Posterior vena cava (tissue), 2 donors: ENCODE results near the gene CAPN3. TPM values are rescaled to one million over a fixed set of nuclear protein-coding genes. Genes with fewer than 3 reads are reported as not detected.

ENCODE experiments used
- DNase-seq: peaks from one replicate; pipeline ENCODE4 v3.0.0-alpha.2; 2020; ENCODE audit warnings: low spot score
- intact Hi-C, 2 donors: fragments of 100-400 bp; cut with DNase I; formaldehyde crosslinking; loops; one replicate each; pipeline versions ENCODE4 v1.14.1 to v1.14.2; 2022 to 2023
- total RNA-seq, 2 donors: library from RNA; stranded (reverse); fragmentation: NEBNext Ultra II Directional; extraction: Animal tissue kit (Norgen Biotek cat#: 25700); gene quantifications; one replicate each; pipeline ENCODE4 v1.2.1, GENCODE V29; 2021
- donor health status: DM: yes; HTN: yes; CAD: no.
- donor health status: DM: yes; HTN: yes; CAD: no.

CAPN3 gene
- total RNA-seq, 2 donors from 2014 or later, result 7.6 to 11.8 TPM

DNA sequence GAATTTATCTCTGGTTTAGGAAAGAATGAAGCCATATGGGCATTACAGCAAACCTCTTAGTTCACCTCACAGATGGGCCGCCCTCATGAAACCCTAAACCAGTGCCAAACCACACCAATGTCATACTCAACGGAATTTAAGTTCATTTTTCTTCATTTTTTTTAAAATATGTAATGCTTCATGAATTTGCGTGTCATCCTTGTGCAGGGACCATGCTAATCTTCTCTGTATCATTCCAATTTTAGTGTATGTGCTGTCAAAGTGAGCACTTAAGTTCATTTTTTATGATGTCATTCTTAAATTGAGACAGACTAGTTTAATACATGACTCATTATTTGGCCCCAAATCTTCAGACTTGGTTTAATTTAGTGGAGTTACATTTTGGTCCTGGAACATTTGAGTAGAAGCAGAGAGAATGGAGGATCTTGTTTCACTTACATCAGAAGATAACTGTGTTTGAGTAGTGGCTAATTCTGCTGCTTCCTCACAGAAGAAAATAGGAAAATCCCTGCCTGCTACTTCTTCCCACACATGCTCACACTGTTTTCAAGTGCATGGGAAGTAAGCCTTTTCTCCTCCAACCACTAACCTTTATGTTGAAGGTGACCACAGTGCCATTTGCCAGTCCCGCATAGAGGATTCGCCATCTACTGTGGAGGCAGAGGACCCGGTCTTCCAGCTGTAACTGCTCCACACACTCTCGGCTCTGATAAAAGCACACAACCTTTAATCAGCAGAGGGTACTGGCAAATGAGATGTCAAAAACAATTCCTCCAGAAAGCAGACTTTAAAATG is 68.3 kb downstream of the CAPN3 start:
- intact Hi-C loops, result no loop called here
- DNase-seq, result no peak

- intact Hi-C loops, result no loop called here
- no peak for DNase-seq
Measured at GRCh38 chr15:42444415-42445063, 85.2 kb downstream of the CAPN3 start.

DNA sequence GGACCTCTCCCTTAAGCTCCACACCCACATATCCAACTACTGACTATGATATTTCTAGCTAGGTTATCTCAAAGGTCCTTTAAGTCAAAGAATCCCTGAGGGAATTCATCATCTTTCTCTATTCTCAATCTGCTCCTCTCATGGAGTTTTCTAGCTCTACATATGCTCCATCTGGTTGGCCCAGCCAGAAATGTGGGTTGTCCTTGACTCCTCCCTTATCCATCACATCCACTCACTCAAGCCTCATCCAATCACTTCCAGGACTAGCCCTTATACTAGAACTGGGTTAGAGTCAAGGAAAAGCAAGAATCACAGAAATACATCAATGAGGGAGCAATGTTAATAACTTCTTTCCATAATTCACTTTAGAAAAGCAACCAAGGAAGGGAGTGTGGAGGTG is 86.2 kb downstream of the CAPN3 start:
- intact Hi-C loops, result no loop called here
- DNase-seq, result no peak

- no peak for DNase-seq
- intact Hi-C loops, result no loop called here
Measured at GRCh38 chr15:42447599-42447998, 88.3 kb downstream of the CAPN3 start.

- intact Hi-C loops, result no loop called here
- DNase-seq, result no peak
Measured at GRCh38 chr15:42448281-42448680, 89.0 kb downstream of the CAPN3 start.

DNA sequence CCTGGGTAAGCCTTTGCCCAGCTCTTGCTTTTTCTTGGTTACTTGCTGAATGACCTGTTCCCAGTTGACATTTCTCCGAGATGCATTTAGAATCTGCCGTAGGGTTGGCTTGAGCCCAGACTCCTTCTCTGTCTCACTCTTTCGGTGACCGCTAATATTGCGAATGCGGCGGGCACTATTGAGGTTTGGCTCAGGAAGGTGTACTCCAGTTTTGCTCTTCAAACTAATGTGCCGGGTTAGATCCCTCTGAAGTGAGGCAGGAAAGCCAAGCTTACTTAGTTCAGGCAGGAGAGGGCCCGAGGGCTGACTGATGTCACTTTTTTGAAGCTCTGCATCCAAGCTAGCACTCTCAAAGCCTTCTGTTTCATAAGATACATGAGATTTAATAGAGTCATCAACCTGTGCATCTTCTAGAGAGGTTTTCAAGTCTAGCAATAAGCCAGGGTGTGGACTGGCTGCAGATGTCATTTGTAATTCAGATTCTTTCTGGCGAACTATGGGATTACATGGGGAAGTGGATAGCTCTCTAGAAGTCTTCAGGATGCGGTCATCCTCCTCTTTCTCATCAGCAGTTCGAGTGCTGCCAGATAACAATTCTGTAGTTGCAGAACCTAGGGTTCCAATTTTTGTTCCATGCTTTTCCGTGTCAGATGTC is 90.6 kb downstream of the CAPN3 start:
- DNase-seq, result no peak
- intact Hi-C loops, result no loop called here

GRCh38 chr15:42450425-42450790 is 91.1 kb downstream of the CAPN3 start:
- intact Hi-C loops, result no loop called here
- DNase-seq, result no peak

DNA sequence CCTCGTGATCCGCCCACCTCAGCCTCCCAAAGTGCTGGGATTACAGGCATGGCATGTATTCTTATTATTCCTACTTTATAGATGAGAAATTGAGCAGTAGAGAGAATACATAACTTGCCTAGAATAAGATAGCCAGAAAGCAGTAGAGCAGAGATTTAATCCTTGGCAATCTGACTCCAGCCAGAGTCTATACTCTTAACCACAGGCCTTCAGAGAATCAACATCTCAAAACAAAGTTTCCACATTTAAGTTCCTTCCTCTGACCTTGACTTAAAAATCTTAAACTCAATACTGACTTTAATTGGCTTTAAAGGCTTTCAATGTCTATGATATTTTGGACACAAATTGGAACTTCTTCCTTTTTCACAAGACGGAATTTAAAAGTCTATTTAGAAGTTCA is 94.5 kb downstream of the CAPN3 start:
- no peak for DNase-seq
- intact Hi-C loops, result no loop called here

- no peak for DNase-seq
- intact Hi-C loops, result no loop called here
Measured at GRCh38 chr15:42456531-42456930, 97.2 kb downstream of the CAPN3 start.

DNA sequence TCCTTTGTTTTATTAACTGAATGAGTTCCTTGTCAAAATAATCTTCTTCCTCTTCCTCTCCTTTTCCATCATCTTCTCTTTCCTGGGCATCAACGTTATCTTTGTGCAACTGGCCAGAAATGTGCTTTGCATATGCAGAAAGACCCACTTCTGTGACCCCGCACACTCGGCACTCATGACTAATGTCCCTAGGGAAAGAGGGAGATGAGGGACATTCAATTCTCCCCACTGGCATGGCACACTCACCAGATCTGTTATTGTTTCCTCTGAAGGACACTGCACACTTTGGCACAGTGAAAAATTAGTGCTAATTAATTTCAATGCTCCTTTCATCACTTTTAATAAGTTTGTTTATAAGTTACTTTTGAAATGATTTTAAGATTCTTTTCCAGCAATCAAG is 97.7 kb downstream of the CAPN3 start:
- intact Hi-C loops, result no loop called here
- DNase-seq, result no peak

DNA sequence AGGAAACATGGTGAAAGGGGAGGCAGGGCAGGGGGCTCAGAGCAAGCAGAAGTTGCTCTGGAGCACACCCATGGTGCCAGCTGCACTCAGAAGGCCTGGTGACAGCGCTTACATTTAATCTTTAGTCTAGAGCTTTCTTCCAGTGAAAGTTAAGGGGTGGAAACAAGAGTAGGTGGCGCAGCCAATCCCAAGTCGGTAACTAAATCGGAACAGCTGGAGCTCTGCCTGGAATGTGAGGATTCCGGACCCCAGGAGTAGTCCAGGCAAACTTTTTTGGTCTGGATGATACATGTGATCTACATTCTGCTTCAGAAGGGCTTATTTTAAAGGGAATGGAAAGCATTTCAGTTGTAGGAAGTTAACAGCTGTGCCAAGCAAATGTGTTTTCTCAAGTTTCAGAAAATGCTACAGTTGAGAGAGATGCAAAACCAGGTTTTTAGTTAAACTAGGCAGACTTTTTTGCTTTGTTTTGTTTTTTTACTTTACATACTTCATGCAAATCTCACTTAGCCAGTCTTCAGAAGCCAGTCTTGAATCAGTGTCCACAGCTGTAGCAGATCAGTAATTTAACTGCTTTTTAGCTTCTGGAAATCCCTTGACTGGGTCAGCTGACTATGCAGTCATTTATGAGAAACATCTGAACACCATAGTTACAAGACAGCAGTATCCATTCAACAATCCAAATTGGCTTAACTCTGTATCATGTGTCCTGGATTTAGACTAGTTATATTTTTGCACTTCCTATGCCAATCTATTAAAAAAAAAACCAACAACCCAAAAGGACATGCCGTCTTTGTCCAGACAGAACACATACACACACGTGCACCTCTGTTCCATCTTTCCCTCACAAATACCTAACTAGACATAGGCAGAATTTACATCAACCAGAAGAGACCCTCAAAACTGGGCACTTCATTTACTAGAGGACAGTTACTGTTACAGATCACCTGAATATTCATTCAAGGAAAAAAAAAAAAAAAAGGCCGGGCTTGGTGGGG is 98.4 kb downstream of the CAPN3 start:
- intact Hi-C loops, result no loop called here
- peak; percentile 83 for DNase-seq

DNA sequence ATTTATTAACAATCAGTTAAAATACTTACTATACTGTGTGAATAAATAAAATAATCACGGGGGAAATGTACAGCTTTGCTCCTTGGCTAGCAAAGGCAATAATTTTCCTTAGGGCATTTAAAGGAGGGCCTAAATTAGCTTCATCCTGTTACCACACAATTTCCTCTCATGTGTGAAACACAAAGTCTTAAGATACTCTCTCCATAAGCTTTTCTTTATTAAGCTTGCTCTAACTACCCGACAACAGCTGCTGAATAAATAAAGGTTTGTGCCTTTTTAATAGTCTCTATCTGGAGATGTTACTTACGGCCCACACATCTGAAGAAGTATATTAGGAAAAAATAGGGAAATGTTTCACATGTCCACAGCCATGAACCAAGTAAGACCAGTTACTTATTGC is 102.0 kb downstream of the CAPN3 start:
- intact Hi-C loops, result no loop called here
- no peak for DNase-seq

Other genes starting within 250 kb of the CAPN3 start
- not detected for gene PLA2G4F, start 202.9 kb upstream of the CAPN3 start, total RNA-seq
- gene VPS39, start 151.2 kb upstream of the CAPN3 start, total RNA-seq, result 10 to 100 TPM; 48.4 to 58.0 TPM
- 10 to 100 TPM; 30.9 to 34.8 TPM for gene GANC, start 86.3 kb upstream of the CAPN3 start, total RNA-seq
- gene TMEM87A, start 86.1 kb upstream of the CAPN3 start, total RNA-seq, result 10 to 100 TPM; 51.4 to 51.9 TPM
- gene ZNF106, start 131.6 kb downstream of the CAPN3 start, total RNA-seq, result 10 to 100 TPM; 70.1 to 84.2 TPM
- 10 to 100 TPM; 48.0 to 55.8 TPM for gene SNAP23, start 136.1 kb downstream of the CAPN3 start, total RNA-seq
- 10 to 100 TPM; 13.1 to 14.3 TPM for gene LRRC57, start 189.3 kb downstream of the CAPN3 start, total RNA-seq
- 10 to 100 TPM; 16.1 to 19.5 TPM for gene HAUS2, start 189.3 kb downstream of the CAPN3 start, total RNA-seq
- 10 to 100 TPM; 19.0 to 20.8 TPM for gene STARD9, start 216.1 kb downstream of the CAPN3 start, total RNA-seq